Neural progenitor cell (in vitro differentiated cells): ENCODE data around the gene HOXA10. TPM values are rescaled to one million over a fixed set of nuclear protein-coding genes. Genes with fewer than 3 reads are reported as not detected.

ENCODE experiments used
- DNase-seq: peaks from one replicate; pipeline ENCODE4 v3.0.0-alpha.2; 2016; ENCODE audit warnings: low spot score
- H2AFZ ChIP-seq: fragments of 200-600 bp; sonication (generic); replicated peaks from 2 replicates; pipeline ENCODE4 v1.6.1; 2016; ENCODE audit warnings: antibody characterized with exemption
- H3F3A ChIP-seq: fragments of 200-600 bp; sonication (generic); 2 replicates; pipeline ENCODE4 v1.6.1; 2016; ENCODE audit warnings: antibody characterized with exemption, low read depth
- H3K27ac ChIP-seq: fragments of 200-600 bp; sonication (generic); 2 replicates; pipeline ENCODE4 v1.5.1; 2016; ENCODE audit warnings: mild to moderate bottlenecking
- H3K27me3 ChIP-seq: fragments of 200-600 bp; sonication (generic); 2 replicates; pipeline ENCODE4 v1.6.1; 2016; ENCODE audit warnings: mild to moderate bottlenecking, moderate library complexity
- H3K36me3 ChIP-seq: fragments of 200-600 bp; sonication (generic); 2 replicates; pipeline ENCODE4 v1.5.1; 2016
- H3K4me1 ChIP-seq: fragments of 200-600 bp; sonication (generic); 2 replicates; pipeline ENCODE4 v1.6.1; 2016; ENCODE audit warnings: mixed run types
- H3K4me2 ChIP-seq: fragments of 200-600 bp; sonication (generic); 2 replicates; pipeline ENCODE4 v1.6.1; 2016
- H3K4me3 ChIP-seq: fragments of 200-600 bp; sonication (generic); 2 replicates; pipeline ENCODE4 v1.5.1; 2016
- H3K79me2 ChIP-seq: fragments of 200-600 bp; sonication (generic); 2 replicates; pipeline ENCODE4 v1.6.1; 2016; ENCODE audit warnings: low read depth
- H3K9ac ChIP-seq: fragments of 200-600 bp; sonication (generic); 2 replicates; pipeline ENCODE4 v1.6.1; 2016
- H3K9me3 ChIP-seq: fragments of 200-600 bp; sonication (generic); 2 replicates; pipeline ENCODE4 v1.5.1; 2016; ENCODE audit warnings: low read depth
- H4K20me1 ChIP-seq: fragments of 200-600 bp; sonication (generic); 2 replicates; pipeline ENCODE4 v1.6.1; 2016; ENCODE audit warnings: low read depth
- H3K27ac Mint-ChIP-seq: 3 replicates; pipeline ENCODE4 v1.8.0; 2021; ENCODE audit warnings: mixed read lengths
- H3K27me3 Mint-ChIP-seq: 2 replicates; pipeline ENCODE4 v1.8.0; 2022; ENCODE audit warnings: low read depth, mild to moderate bottlenecking, inconsistent platforms, moderate library complexity, mixed read lengths; ENCODE audit not compliant: insufficient read depth
- H3K36me3 Mint-ChIP-seq: 3 replicates; pipeline ENCODE4 v1.8.0; 2021; ENCODE audit warnings: mixed read lengths
- H3K4me1 Mint-ChIP-seq: 3 replicates; pipeline ENCODE4 v1.8.0; 2021; ENCODE audit warnings: mixed read lengths
- H3K4me3 Mint-ChIP-seq: 3 replicates; pipeline ENCODE4 v1.8.0; 2021; ENCODE audit warnings: mild to moderate bottlenecking, moderate library complexity, mixed read lengths
- H3K9me3 Mint-ChIP-seq: 3 replicates; pipeline ENCODE4 v1.8.0; 2020; ENCODE audit warnings: mixed read lengths
- CTCF ChIP-seq: fragments of 200-600 bp; sonication (generic); IDR thresholded peaks from 2 replicates; pipeline ENCODE4 v1.5.1; 2017; ENCODE audit warnings: antibody characterized with exemption, mild to moderate bottlenecking
- EZH2 ChIP-seq: fragments of 200-600 bp; sonication (generic); IDR thresholded peaks from 2 replicates; pipeline ENCODE4 v1.6.1; 2017; ENCODE audit warnings: antibody characterized with exemption, mild to moderate bottlenecking, moderate library complexity
- EZH2phosphoT487 ChIP-seq: fragments of 200-600 bp; sonication (generic); IDR thresholded peaks from 2 replicates; pipeline ENCODE4 v1.6.1; 2017; ENCODE audit warnings: antibody characterized with exemption
- total RNA-seq: library from RNA; depleted of rRNA; stranded (reverse); fragments of >200 nt; gene quantifications from 2 replicates; pipeline ENCODE4 v1.2.3, GENCODE V29; 2015; ENCODE audit warnings: low replicate concordance

Gene HOXA10
- total RNA-seq, 1 donor from 2014 or later: not detected

DNA sequence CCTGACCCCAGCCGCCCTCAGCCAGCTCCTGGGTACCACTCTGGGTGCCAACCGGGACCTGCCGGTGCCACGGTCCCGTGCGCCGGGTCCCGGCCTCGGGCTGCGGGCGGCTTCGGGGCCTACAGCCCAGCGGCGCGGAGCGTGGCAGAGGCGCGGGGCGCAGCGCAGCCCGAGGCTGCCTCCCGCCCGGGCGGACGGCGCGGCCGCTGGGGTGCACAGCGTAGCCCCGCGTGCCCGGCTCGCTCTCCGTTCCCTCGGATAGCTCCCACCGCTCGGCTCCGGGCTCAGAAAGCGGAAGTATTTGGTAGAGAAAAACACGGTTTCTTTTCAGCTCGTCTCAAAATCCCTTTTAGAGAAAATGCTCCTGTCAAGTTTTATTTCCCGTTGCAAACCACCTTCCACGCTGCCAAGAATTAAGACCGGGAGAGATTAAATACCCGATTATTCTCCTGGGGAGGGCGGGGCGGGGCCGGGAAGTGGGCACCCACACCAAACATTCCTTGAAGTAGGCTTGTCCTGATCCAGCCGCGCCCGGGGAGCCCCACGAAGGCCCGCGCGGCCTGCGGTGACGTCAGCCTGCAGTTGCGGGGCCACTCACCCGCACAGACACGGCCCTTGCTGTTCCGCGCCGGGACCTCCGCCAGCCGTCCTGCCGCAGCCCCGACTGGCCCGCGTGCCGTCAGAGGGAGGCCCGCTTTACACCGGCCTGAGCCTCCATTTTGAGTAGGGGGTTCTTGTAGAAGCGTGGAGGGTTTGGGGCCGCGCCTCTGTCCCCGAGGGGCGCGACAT is 18.6 kb upstream of the HOXA10 start:
- H3K4me2 ChIP-seq: peak overlapping the region; percentile 29
- peak; percentile 53 for DNase-seq

DNA sequence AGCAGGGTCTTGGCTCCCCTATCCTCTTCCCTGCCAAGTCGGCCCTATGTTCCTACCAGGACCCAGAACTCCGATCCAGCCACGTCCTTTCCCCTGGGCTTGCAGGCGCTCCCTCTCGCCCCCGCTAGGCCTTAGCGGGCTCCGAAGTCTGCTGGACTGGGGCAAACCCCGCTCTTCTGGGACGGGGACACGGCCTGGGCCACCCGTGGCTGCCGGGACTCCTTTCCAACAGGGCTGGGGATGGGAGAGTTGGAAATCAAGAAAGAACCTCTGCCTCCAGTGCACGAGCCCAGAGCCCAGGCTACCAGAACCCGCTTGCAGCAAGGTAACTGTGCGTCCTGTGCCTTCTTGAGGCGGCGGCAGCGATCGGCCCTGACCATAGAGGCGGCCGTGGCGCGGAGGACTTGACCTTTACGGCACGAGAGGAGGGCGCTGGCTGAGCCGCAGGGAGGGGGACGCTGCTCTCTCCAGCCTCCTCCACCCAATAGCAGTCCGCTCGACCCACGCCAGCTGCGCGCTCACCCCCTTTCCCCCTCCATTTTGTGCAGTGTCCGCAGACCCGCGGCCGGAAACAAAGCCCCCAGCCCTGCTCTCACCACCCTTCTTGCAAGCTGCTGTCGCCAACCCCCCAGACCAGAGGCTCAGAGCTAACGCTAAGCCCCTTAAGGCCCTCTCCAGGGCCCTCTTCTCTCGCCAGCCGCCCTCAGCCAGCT is 17.9 kb upstream of the HOXA10 start:
- no peak for DNase-seq

More for the DNA sequence above, 18.6 kb upstream of the HOXA10 start:
- H3K27me3 ChIP-seq: peaks cover 100% of the 10 kb centered on the region
- no peak overlapping the region for H3K27ac ChIP-seq
- H2AFZ ChIP-seq: no peak overlapping the region
- H3F3A ChIP-seq: peaks cover 9% of the 10 kb centered on the region
- no peaks in the 10 kb centered on the region for H3K79me2 ChIP-seq
- H3K27ac Mint-ChIP-seq: no peak overlapping the region
- H3K4me1 ChIP-seq: no peaks in the 10 kb centered on the region
- H3K36me3 ChIP-seq: no peaks in the 10 kb centered on the region
- H3K4me3 ChIP-seq: no peak overlapping the region
- no peak overlapping the region for H3K9ac ChIP-seq
- H3K36me3 Mint-ChIP-seq: no peaks in the 10 kb centered on the region
- peaks cover 14% of the 10 kb centered on the region for H3K9me3 Mint-ChIP-seq
- no peaks in the 10 kb centered on the region for H3K9me3 ChIP-seq
- H3K27me3 Mint-ChIP-seq: peaks cover 91% of the 10 kb centered on the region
- peaks cover 2% of the 10 kb centered on the region for H3K4me1 Mint-ChIP-seq
- TF ChIP-seq CTCF (no peak), EZH2 (peak; percentile 35)
- peaks cover 88% of the 10 kb centered on the region for H4K20me1 ChIP-seq
- H3K4me3 Mint-ChIP-seq: no peak overlapping the region

GRCh38 chr7:27191161-27191731 is 17.1 kb upstream of the HOXA10 start:
- DNase-seq: no peak
- peaks cover 100% of the 10 kb centered on the region for H3K27me3 ChIP-seq
- no peak overlapping the region for H3K9ac ChIP-seq
- Mint-ChIP-seq H3K36me3 (no peaks in the 10 kb centered on the region), H3K4me3 (peak overlapping the region; percentile 42), H3K27me3 (peaks cover 92% of the 10 kb centered on the region), H3K4me1 (peaks cover 2% of the 10 kb centered on the region), H3K27ac (no peak overlapping the region), H3K9me3 (peaks cover 16% of the 10 kb centered on the region)
- no peaks in the 10 kb centered on the region for H3K4me1 ChIP-seq
- H4K20me1 ChIP-seq: peaks cover 93% of the 10 kb centered on the region
- no peaks in the 10 kb centered on the region for H3K36me3 ChIP-seq
- TF ChIP-seq CTCF (no peak), EZH2 (no peak), EZH2phosphoT487 (no peak)
- H3K79me2 ChIP-seq: no peaks in the 10 kb centered on the region
- H3K4me3 ChIP-seq: no peak overlapping the region
- H2AFZ ChIP-seq: no peak overlapping the region
- H3K27ac ChIP-seq: no peak overlapping the region
- no peaks in the 10 kb centered on the region for H3K9me3 ChIP-seq
- no peaks in the 10 kb centered on the region for H3F3A ChIP-seq
- H3K4me2 ChIP-seq: no peak overlapping the region

More for the DNA sequence above, 17.9 kb upstream of the HOXA10 start:
- H3K27me3 ChIP-seq: peaks cover 100% of the 10 kb centered on the region
- H3K27ac Mint-ChIP-seq: no peak overlapping the region
- no peaks in the 10 kb centered on the region for H3K9me3 ChIP-seq
- peaks cover 14% of the 10 kb centered on the region for H3K9me3 Mint-ChIP-seq
- no peaks in the 10 kb centered on the region for H3K79me2 ChIP-seq
- peak; percentile 91 for TF ChIP-seq EZH2
- peak; percentile 89 for TF ChIP-seq EZH2phosphoT487
- no peak for TF ChIP-seq CTCF
- H3K4me1 Mint-ChIP-seq: peaks cover 2% of the 10 kb centered on the region
- no peak overlapping the region for H3K4me3 ChIP-seq
- no peak overlapping the region for H3K4me3 Mint-ChIP-seq
- peaks cover 90% of the 10 kb centered on the region for H4K20me1 ChIP-seq
- no peaks in the 10 kb centered on the region for H3K4me1 ChIP-seq
- no peak overlapping the region for H3K27ac ChIP-seq
- H3K27me3 Mint-ChIP-seq: peaks cover 91% of the 10 kb centered on the region
- no peaks in the 10 kb centered on the region for H3K36me3 ChIP-seq
- H3F3A ChIP-seq: peaks cover 6% of the 10 kb centered on the region
- H3K9ac ChIP-seq: no peak overlapping the region
- H2AFZ ChIP-seq: no peak overlapping the region
- no peaks in the 10 kb centered on the region for H3K36me3 Mint-ChIP-seq
- H3K4me2 ChIP-seq: peak overlapping the region; percentile 29
